GM19452 (cell line): ENCODE results near the gene UBR4.
A peak's percentile ranks its signal among the peaks of the same experiment; 100 is the strongest.
"Not testable (repeated sequence)": the region's sequence is repeated elsewhere in the genome, so short reads cannot be mapped to it uniquely, and the experiment has no call there.

Experiments
- ATAC-seq: cut with Tn5 transposase; IDR thresholded peaks from one replicate; pipeline ENCODE4 v1.9.1; 2021; ENCODE audit not compliant: unreplicated experiment

The UBR4 gene

DNA sequence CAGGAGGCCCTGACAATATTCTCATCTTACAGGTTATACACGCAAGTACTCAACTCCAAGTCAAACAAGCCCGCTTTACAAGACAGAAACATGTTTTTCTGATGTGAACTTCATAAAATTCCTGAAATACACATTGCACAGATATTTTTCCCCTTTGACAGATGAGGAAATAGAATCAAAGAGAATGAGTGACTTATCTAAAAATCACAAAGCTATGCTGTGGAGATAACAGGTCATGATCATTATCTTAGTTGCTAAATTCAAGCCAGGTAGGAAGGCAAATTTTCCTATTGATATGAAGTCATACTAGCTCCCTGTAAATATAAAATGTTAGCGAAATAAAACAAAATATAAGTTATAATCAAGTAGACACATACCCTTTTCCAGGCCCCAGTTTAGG is 18.3 kb downstream of the UBR4 start:
- ATAC-seq = no peak

GRCh38 chr1:19190468-19190867 is 19.6 kb downstream of the UBR4 start:
- no peak for ATAC-seq

GRCh38 chr1:19189270-19189669 is 20.8 kb downstream of the UBR4 start:
- ATAC-seq = no peak

- ATAC-seq = no peak
These were observed 22.2 kb downstream of the UBR4 start for GRCh38 chr1:19187852-19188251.

DNA sequence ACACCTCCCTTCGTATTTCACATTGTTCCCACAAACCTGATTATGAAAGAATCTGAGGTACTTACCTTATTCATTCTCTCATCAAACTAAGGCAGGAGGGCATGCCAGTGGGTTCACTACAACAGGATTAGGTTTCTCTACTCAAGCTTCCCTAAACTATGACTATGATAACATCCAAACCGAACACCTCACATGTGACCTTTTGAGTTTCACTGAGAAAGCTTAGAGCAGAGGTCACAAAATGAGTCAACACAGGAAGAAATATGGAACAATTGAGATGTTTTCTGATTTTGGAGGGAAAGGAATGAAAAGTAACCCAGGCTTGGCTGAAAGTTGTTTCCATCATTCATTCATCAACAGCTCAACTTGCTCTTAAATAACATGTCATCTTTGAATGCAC is 24.1 kb downstream of the UBR4 start:
- no peak for ATAC-seq

- ATAC-seq = no peak
These were observed 27.8 kb downstream of the UBR4 start for GRCh38 chr1:19182223-19182622.

DNA sequence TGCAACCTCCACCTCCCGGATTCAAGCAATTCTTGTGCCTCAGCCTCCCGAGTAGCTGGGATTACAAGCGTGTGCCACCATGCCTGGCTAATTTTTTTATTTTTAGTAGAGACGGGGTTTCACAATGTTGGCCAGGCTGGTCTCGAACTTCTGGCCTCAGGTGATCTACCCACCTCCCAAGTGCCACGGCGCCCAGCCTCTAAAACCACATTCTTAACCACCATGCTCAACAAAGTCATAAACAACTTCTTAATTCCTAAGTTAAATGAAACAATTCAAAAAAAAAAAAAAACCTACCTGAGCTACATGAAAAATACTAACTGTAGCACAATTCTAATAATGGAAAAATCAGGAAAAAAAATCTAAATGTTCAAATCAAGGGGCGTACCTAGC is 29.8 kb downstream of the UBR4 start:
- not testable (repeated sequence) for ATAC-seq

DNA sequence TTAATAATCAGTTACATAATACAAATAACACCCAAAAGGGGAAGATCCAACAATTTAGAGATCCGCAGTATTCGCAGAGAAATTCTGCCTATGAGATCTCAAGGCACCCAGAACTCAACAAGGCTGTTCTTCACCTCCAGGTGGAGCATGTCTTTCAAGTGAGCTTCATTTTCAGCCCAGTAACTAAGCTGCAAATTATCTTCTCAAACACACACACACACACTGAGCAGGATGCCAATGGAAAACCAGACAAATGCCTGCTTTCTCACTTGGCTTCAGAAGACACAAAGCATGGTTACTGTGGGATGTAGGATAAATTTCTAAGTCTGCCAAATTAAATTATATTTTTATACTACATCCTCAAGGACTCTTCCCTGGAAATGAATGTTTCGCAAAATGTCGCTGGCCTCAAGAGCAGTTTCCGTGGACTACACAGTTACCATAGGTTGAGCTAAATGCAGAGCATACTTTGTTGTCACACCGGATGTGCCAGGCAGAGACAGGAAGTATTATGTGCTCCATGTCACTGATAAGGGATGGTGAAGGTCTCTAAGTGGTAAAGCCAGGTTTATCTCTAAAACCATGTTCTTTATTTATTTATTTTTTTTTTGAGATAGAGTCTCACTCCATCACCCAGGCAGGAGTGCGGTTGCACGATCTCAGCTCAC is 30.3 kb downstream of the UBR4 start:
- ATAC-seq = no peak

GRCh38 chr1:19178734-19179398 is 31.2 kb downstream of the UBR4 start:
- ATAC-seq = no peak

- ATAC-seq = no peak
These were observed 32.3 kb downstream of the UBR4 start for GRCh38 chr1:19177811-19178210.

- ATAC-seq = peak; percentile 65
These were observed 40.4 kb downstream of the UBR4 start for GRCh38 chr1:19169642-19170041.

GRCh38 chr1:19167140-19167539 is 42.9 kb downstream of the UBR4 start:
- no peak for ATAC-seq

GRCh38 chr1:19166066-19166465 is 44.0 kb downstream of the UBR4 start:
- no peak for ATAC-seq

- no peak for ATAC-seq
These were observed 44.6 kb downstream of the UBR4 start for GRCh38 chr1:19165501-19165900.

- no peak for ATAC-seq
These were observed 45.6 kb downstream of the UBR4 start for GRCh38 chr1:19164274-19165015.

- ATAC-seq = no peak
These were observed 46.8 kb downstream of the UBR4 start for GRCh38 chr1:19163261-19163660.

GRCh38 chr1:19160831-19161230 is 49.2 kb downstream of the UBR4 start:
- no peak for ATAC-seq

- ATAC-seq = no peak
These were observed 52.4 kb downstream of the UBR4 start for GRCh38 chr1:19157653-19158052.

GRCh38 chr1:19156676-19157075 is 53.4 kb downstream of the UBR4 start:
- no peak for ATAC-seq

GRCh38 chr1:19154876-19155275 is 55.2 kb downstream of the UBR4 start:
- no peak for ATAC-seq

- ATAC-seq = no peak
These were observed 56.9 kb downstream of the UBR4 start for GRCh38 chr1:19153169-19153568.

GRCh38 chr1:19151537-19151936 is 58.5 kb downstream of the UBR4 start:
- no peak for ATAC-seq
